ENCODE measurements around the gene MAN1A1.
"Not testable (repeated sequence)": the region's sequence is repeated elsewhere in the genome, so short reads cannot be mapped to it uniquely, and the experiment has no call there.

The MAN1A1 gene

GRCh38 chr6:119297049-119297448 lies 52.5 kb downstream of the MAN1A1 start:
- DNase-seq: no peak

- no peak for DNase-seq
These were observed 53.2 kb downstream of the MAN1A1 start for GRCh38 chr6:119296036-119297035.

GRCh38 chr6:119294984-119295383 lies 54.6 kb downstream of the MAN1A1 start:
- DNase-seq: no peak

- not testable (repeated sequence) for DNase-seq
These were observed 58.5 kb downstream of the MAN1A1 start for GRCh38 chr6:119291060-119291459.

- no peak for DNase-seq
These were observed 59.3 kb downstream of the MAN1A1 start for GRCh38 chr6:119290306-119290705.

- no peak for DNase-seq
These were observed 59.9 kb downstream of the MAN1A1 start for GRCh38 chr6:119289651-119290050.

- no peak for DNase-seq
These were observed 63.5 kb downstream of the MAN1A1 start for GRCh38 chr6:119285908-119286625.

GRCh38 chr6:119284861-119285521 lies 64.6 kb downstream of the MAN1A1 start:
- no peak for DNase-seq

- DNase-seq: no peak
These were observed 65.5 kb downstream of the MAN1A1 start for GRCh38 chr6:119283979-119284545.

- no peak for DNase-seq
These were observed 66.3 kb downstream of the MAN1A1 start for GRCh38 chr6:119283214-119283613.

- DNase-seq: no peak
These were observed 68.9 kb downstream of the MAN1A1 start for GRCh38 chr6:119280668-119281067.

- no peak for DNase-seq
These were observed 69.5 kb downstream of the MAN1A1 start for GRCh38 chr6:119280080-119280479.

- DNase-seq: no peak
These were observed 70.9 kb downstream of the MAN1A1 start for GRCh38 chr6:119278625-119279024.

- DNase-seq: no peak
These were observed 72.5 kb downstream of the MAN1A1 start for GRCh38 chr6:119277052-119277451.

GRCh38 chr6:119276211-119276610 lies 73.3 kb downstream of the MAN1A1 start:
- no peak for DNase-seq

GRCh38 chr6:119274197-119274595 lies 75.4 kb downstream of the MAN1A1 start:
- DNase-seq: no peak

- DNase-seq: no peak
These were observed 76.0 kb downstream of the MAN1A1 start for GRCh38 chr6:119273272-119274196.

- DNase-seq: no peak
These were observed 79.0 kb downstream of the MAN1A1 start for GRCh38 chr6:119270545-119270944.

GRCh38 chr6:119269266-119270103 lies 80.1 kb downstream of the MAN1A1 start:
- no peak for DNase-seq

- DNase-seq: no peak
These were observed 82.2 kb downstream of the MAN1A1 start for GRCh38 chr6:119267126-119267905.

Measured in suppressor macrophage treated with lipopolysaccharide for 1 hour (primary cell).